Measurements from ENCODE around the gene PSMD1.
"Not testable (repeated sequence)": the region's sequence is repeated elsewhere in the genome, so short reads cannot be mapped to it uniquely, and the experiment has no call there.

The PSMD1 gene

GRCh38 chr2:231161252-231161839, 104.7 kb downstream of the PSMD1 start:
- DNase-seq, result no peak

GRCh38 chr2:231161877-231162329, 105.2 kb downstream of the PSMD1 start:
- peak; percentile 96 for DNase-seq

- no peak for DNase-seq
These were observed 106.3 kb downstream of the PSMD1 start for GRCh38 chr2:231163011-231163410.

- DNase-seq, result no peak
These were observed 106.9 kb downstream of the PSMD1 start for GRCh38 chr2:231163414-231164095.

- no peak for DNase-seq
These were observed 111.2 kb downstream of the PSMD1 start for GRCh38 chr2:231167745-231168459.

- DNase-seq, result no peak
These were observed 111.9 kb downstream of the PSMD1 start for GRCh38 chr2:231168460-231169139.

- no peak for DNase-seq
These were observed 112.8 kb downstream of the PSMD1 start for GRCh38 chr2:231169488-231169887.

- peak; percentile 74 for DNase-seq
These were observed 113.4 kb downstream of the PSMD1 start for GRCh38 chr2:231170055-231170454.

GRCh38 chr2:231172025-231172424, 115.4 kb downstream of the PSMD1 start:
- no peak for DNase-seq

- no peak for DNase-seq
These were observed 117.6 kb downstream of the PSMD1 start for GRCh38 chr2:231174211-231174651.

GRCh38 chr2:231176066-231176465, 119.4 kb downstream of the PSMD1 start:
- DNase-seq, result no peak

- no peak for DNase-seq
These were observed 120.7 kb downstream of the PSMD1 start for GRCh38 chr2:231177156-231178025.

- DNase-seq, result not testable (repeated sequence)
These were observed 122.1 kb downstream of the PSMD1 start for GRCh38 chr2:231178805-231179204.

- peak; percentile 51 for DNase-seq
These were observed 125.3 kb downstream of the PSMD1 start for GRCh38 chr2:231181860-231182512.

- DNase-seq, result no peak
These were observed 125.8 kb downstream of the PSMD1 start for GRCh38 chr2:231182513-231182899.

GRCh38 chr2:231183851-231184250, 127.2 kb downstream of the PSMD1 start:
- DNase-seq, result no peak

- DNase-seq, result no peak
These were observed 127.7 kb downstream of the PSMD1 start for GRCh38 chr2:231184319-231184718.

- no peak for DNase-seq
These were observed 128.5 kb downstream of the PSMD1 start for GRCh38 chr2:231185050-231185725.

- DNase-seq, result no peak
These were observed 129.2 kb downstream of the PSMD1 start for GRCh38 chr2:231185886-231186285.

GRCh38 chr2:231186325-231186724, 129.7 kb downstream of the PSMD1 start:
- DNase-seq, result no peak
